ENCODE data around the gene MTUS2.

Gene MTUS2

GRCh38 chr13:29494520-29494919 lies 674.4 kb downstream of the MTUS2 start:
- DNase-seq: no peak

DNA sequence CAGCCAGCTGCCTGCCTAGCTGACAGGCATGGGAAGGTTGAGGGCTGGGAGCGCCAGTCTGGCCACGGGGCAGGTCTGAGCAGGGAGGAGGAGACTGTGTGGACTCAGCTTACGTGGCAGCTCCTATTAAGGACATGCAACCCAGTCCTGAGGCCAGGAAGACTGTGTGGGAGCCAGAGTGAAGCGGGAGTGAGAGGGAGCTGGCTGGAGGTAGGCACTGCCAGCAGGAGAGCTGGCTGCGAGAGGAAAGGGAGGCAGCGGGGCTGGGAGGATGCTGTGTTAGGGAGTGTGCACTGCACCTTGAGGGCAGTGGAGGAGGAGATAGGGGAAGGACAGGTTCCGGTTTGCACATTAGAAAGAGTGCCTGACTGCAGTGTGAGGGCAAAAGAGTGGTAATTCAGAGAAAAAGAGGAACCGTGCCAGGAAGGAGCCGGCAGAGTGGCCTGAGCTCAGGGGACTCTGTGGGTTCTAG lies 676.1 kb downstream of the MTUS2 start:
- DNase-seq: peak; percentile 47

- no peak for DNase-seq
Observed at GRCh38 chr13:29497137-29497654, 677.1 kb downstream of the MTUS2 start.

DNA sequence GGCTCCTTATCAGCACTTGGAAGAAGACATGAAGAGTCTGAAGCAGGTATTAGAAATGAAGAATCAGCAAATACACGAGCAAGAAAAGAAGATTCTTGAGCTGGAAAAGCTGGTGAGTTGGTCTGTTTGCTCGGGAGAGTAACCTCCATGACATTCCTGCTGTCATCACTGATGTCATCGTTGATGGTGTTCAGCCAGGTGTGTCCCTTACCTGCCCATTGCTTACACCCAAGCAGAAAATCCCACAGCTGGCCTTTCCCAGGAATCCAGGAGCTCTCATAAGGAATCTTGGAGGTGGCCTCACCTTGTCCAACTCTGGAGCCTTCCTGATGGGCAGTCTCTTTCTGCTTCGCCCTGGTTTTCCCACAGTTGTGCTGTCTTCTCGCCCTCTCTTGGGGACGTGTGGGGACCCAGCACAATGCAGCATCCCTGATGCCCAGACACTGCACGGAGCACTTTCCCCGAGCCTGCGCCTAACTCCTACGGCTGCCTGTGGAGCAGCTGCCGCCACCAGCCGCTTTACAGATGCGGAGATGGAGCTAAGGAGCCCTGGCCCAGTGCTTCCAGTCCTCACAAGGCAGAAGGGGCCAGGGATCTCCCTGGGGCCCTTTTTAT lies 678.4 kb downstream of the MTUS2 start:
- DNase-seq: no peak

DNA sequence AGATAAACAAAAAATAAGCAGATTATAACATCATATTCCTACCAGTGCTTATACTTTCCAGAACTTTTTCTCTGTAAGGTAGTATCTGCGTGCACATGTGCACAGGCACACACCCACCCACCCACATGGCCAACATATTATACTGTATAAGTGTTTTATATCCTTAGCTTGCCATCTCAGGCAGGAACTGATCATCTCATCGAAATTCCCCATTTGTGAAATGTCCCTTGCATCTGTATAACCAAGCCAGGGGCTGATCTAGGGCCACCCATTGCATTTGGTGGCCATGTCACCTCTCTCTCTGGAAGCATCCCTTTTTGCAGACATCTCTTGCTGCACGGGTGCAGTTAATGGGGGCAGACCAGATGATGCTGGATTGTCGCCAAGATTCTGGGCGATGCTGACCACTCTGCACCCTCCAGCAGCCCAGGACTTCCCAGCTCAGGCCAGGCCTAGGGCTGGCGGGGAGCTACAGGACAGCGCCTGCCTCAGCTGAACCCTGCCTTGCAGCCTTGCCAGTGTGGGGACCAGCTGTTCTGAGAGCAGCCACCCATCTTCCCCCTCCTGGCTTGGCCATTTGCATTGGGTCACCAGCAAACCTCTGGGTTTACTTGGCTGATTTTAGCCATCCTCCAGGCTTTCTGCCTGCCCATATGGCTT lies 679.5 kb downstream of the MTUS2 start:
- no peak for DNase-seq

DNA sequence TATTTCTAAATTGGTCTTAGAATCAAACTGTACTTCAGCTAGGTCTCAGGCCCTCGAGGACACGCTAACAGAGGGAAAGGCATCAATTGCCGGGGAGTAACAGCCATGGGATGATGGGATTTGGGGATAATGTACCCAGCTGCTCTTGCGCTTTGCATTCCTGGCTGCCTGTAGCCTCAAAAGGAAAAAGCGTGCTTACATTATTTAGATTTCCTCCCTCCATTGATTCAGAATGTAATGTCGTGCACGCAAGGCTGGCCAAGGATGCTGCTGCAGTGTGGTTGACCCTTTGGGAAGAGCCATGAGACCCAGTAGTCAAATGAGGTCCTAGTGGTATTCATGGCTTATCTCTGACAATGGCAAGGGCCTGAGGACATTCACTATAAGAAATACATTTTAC lies 680.2 kb downstream of the MTUS2 start:
- DNase-seq: no peak

DNA sequence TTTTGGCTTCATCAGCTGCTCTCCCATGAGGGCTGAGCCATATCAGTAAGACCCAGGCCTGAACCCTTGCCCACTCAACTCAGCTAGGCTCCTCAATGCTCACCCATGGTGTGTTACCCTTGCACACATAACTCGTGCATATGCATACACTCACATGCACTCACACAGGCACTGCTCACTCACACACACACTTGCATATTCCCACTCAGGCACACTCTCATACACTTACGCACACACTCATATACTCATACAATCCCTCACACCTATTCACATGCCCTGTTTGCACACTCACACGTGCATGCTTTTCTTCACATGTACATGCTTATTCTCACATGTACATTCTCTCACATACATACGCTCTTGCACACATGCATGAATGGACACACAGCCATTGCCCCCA lies 681.5 kb downstream of the MTUS2 start:
- no peak for DNase-seq

- DNase-seq: no peak
Observed at GRCh38 chr13:29502391-29503008, 682.4 kb downstream of the MTUS2 start.

DNA sequence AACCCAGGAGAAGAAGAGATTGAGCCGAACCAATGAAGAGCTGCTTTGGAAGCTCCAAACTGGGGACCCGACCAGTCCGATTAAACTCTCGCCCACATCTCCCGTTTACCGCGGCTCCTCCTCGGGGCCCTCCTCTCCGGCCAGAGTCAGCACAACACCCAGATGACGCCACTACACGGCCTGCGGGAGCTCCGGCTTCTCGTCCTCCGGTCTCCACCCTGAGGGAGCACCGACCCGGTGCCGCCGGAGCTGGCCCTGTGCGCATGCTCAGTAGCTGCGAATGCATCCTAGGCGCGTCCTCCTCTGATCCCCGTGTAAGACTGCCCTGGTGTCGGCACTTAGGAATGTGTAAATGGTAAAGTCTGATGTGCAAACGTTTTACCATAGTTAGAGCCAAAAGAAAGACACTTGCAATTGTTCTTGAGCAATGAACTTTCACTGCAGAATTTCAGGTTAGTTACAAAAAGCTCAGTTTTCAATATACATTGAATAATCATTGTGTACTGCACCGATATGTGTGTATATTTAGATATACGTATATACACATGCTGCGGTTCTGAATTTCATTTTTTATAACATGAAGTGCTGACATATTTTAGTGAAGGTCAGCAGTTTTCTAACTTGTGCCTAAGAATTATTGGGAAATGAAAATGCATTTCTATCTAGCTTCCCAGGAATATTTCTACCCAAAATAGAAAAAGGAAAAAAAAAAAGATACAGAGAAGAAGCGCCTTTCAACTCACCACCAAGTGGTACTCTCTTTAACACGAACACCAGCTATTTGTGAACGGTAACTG lies 683.1 kb downstream of the MTUS2 start:
- no peak for DNase-seq

GRCh38 chr13:29504691-29505090 lies 684.6 kb downstream of the MTUS2 start:
- DNase-seq: no peak

DNA sequence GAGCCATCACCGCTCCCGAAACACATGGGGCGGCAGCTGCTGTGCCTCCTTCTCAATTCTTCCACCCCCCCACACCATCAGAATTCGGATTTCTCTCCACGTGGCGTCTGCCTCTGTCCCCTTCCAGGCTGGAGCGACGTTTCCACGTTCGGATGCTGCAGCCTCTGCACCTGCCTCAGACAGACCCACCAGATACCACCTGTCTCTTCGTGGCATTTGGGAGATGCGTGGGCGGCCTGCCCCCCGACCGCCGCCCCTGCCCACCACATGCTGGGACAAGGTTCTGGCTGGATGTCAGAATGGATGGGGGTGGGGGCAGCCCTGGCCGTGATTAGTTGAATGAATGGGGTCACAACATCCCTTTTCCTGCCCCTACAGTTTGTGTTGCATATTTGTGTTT lies 685.4 kb downstream of the MTUS2 start:
- DNase-seq: no peak

GRCh38 chr13:29505950-29506349 lies 685.8 kb downstream of the MTUS2 start:
- DNase-seq: no peak

DNA sequence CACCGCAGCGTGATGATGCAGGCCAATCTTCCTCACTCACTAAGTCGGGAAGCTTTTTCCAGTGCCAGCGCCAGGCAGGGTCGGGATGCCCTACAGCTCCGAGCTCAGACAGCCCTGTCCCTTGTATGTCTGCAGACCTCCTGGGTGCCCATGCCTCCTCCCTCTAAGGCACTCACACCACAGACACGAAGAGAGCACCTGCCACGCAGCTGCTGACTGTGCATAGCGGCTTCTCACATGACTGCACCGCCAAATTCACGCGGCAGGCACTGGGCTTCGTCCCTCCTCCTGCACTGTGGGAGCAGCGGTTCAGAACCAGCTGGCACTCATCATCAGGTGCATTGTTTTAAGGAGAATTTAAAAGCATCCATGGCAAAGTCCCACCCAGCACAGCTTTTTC lies 687.2 kb downstream of the MTUS2 start:
- no peak for DNase-seq

GRCh38 chr13:29508130-29508875 lies 688.2 kb downstream of the MTUS2 start:
- DNase-seq: peak; percentile 60

GRCh38 chr13:29508876-29509252 lies 688.7 kb downstream of the MTUS2 start:
- DNase-seq: no peak

GRCh38 chr13:29509999-29510589 lies 690.0 kb downstream of the MTUS2 start:
- no peak for DNase-seq

DNA sequence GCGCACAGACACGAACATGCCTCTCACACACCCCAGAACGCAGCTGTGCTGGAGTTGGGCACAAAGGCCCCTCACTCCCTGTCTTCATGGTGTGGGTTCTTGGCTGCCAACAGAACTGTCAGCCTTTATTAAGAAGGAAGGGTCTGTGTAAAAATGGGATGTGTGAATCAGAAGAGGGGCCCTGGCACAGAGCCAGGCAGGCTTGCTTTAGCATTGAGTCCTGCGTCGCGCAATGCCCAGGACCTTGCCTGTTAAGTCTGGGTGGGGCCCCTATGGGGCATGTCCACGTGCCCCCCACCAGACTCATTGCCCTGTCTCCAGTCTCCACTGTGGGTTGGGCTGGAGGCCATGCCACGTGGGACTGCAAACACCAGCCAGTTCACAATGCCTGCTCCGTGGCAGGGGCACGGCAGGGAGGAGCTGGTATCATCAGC lies 690.5 kb downstream of the MTUS2 start:
- DNase-seq: no peak

DNA sequence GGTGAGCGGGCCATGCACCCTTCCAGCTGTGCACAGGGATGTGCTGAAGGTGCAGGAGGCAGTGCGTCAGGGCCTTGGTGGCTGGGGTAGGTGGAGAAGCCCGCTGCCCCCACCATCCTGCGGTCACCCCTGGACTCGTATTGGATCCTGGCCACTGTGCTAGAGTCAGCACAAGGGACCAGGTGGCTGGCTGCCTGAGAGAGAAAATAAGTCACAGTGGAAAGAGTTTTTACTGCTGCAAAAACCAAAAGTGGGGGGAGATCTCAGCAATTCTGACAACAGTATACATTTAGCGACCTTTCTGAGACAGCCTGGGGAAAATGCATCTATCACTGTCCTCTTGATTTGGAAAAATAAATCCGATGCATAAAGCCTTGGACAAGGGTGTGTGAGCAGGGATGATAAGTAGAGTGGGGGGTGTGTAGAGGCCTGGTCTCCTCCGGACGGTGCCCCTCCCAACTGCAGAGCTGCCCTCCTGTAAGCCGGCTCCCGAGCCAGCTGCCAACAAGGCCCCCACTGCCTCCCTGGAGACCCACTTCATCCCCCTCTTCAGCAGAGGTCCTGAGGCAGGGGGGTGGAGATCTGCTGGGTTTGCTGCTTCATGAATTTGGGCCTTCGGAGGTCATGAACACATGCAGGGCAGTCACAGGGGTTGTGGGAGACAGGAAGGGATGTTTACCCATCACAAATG lies 691.1 kb downstream of the MTUS2 start:
- DNase-seq: no peak

GRCh38 chr13:29511980-29512379 lies 691.8 kb downstream of the MTUS2 start:
- no peak for DNase-seq

GRCh38 chr13:29513002-29513980 lies 693.2 kb downstream of the MTUS2 start:
- DNase-seq: no peak
